GM08714 (cell line): ENCODE results near the gene MIA.

ENCODE experiments used
- H3K4me3 ChIP-seq: fragments of 200-500 bp; sonication (Bioruptor generic); 2 replicates; pipeline ENCODE4 v1.5.1; 2014; ENCODE audit warnings: mild to moderate bottlenecking, low read length, inconsistent platforms
- ZNF274 ChIP-seq: IDR thresholded peaks from 2 replicates; pipeline ENCODE4 v1.6.1; 2012; ENCODE audit warnings: mild to moderate bottlenecking, low read depth, low read length

Gene MIA

GRCh38 chr19:40742886-40743285 is 32.4 kb upstream of the MIA start:
- TF ChIP-seq ZNF274: no peak

GRCh38 chr19:40743926-40744325 is 31.4 kb upstream of the MIA start:
- no peak for TF ChIP-seq ZNF274
- no peak overlapping the region for H3K4me3 ChIP-seq

More at GRCh38 chr19:40742886-40743285, 32.4 kb upstream of the MIA start:
- no peak overlapping the region for H3K4me3 ChIP-seq

- no peak for TF ChIP-seq ZNF274
- no peak overlapping the region for H3K4me3 ChIP-seq
These were observed 30.5 kb upstream of the MIA start for GRCh38 chr19:40744554-40745401.

GRCh38 chr19:40745402-40745780 is 29.9 kb upstream of the MIA start:
- no peak overlapping the region for H3K4me3 ChIP-seq
- no peak for TF ChIP-seq ZNF274

GRCh38 chr19:40747536-40747935 is 27.8 kb upstream of the MIA start:
- TF ChIP-seq ZNF274: no peak
- H3K4me3 ChIP-seq: no peak overlapping the region

GRCh38 chr19:40750058-40750873 is 25.1 kb upstream of the MIA start, which contains the start of gene ACTMAP:
ACTMAP (minus strand) TSS chr19:40750477; CDS start chr19:40749803, 674 bp downstream.
- no peak for TF ChIP-seq ZNF274
- peak within 1 kb of the TSS; percentile 85 for H3K4me3 ChIP-seq

GRCh38 chr19:40750874-40751537 is 24.3 kb upstream of the MIA start, which contains the start of gene SNRPA:
SNRPA (plus strand) TSS chr19:40751203; CDS start chr19:40751409, 206 bp downstream.
- peak within 1 kb of the TSS; percentile 85 for H3K4me3 ChIP-seq
- TF ChIP-seq ZNF274: no peak

- TF ChIP-seq ZNF274: no peak
- H3K4me3 ChIP-seq: peak overlapping the region; percentile 85
These were observed 23.0 kb upstream of the MIA start for GRCh38 chr19:40752257-40752781.

- peak overlapping the region; percentile 10; the same call in 1 of the 2 replicates for H3K4me3 ChIP-seq
- no peak for TF ChIP-seq ZNF274
These were observed 20.6 kb upstream of the MIA start for GRCh38 chr19:40754611-40755247.

GRCh38 chr19:40755248-40755624 is 20.1 kb upstream of the MIA start:
- no peak for TF ChIP-seq ZNF274
- no peak overlapping the region for H3K4me3 ChIP-seq

GRCh38 chr19:40755791-40756190 is 19.5 kb upstream of the MIA start:
- H3K4me3 ChIP-seq: no peak overlapping the region
- no peak for TF ChIP-seq ZNF274

- H3K4me3 ChIP-seq: no peak overlapping the region
- TF ChIP-seq ZNF274: no peak
These were observed 18.7 kb upstream of the MIA start for GRCh38 chr19:40756502-40757110.

- H3K4me3 ChIP-seq: no peak overlapping the region
- TF ChIP-seq ZNF274: no peak
These were observed 16.8 kb upstream of the MIA start for GRCh38 chr19:40758491-40758890.
